ENCODE data around the gene CDC45. TPM values are rescaled to one million over a fixed set of nuclear protein-coding genes. Genes with fewer than 3 reads are reported as not detected.

The CDC45 gene
- total and polyA plus RNA-seq, 2 of the 13 experiments (the other 11 are each of a cell fraction or from before 2014, with no cell fraction given), result 14.4 to 36.3 TPM

DNA sequence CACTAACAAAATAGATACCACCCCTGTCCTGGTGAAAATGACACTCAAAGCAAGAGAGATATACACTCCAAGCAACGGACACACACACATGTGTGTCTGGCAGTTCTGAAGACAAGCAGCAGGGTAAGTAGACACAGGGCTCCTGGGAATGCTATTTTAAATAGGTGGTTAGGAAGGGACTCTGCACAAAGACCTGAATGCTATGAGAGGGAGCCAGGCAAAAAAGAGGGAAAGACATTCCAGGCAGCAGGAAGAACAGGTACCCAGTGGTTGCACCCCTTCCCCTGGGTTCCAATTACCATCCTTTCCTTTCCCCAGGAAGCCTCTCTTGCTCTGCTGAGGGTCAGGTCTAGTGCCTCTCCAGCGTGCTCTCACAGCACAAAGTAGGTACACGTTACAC lies 3.7 kb upstream of the CDC45 start (continued):
- TF ChIP-seq ZNF737 (CRISPR knock-in tag; IDR thresholded peaks at IDR 0.05; ENCODE audit: borderline replicate concordance), result no peak
- TF ChIP-seq ZNF205 (CRISPR knock-in tag; IDR thresholded peaks at IDR 0.05), result no peak
- no peak for TF ChIP-seq ARNT (IDR thresholded peaks at IDR 0.05)
- TF ChIP-seq, protein P1, sequence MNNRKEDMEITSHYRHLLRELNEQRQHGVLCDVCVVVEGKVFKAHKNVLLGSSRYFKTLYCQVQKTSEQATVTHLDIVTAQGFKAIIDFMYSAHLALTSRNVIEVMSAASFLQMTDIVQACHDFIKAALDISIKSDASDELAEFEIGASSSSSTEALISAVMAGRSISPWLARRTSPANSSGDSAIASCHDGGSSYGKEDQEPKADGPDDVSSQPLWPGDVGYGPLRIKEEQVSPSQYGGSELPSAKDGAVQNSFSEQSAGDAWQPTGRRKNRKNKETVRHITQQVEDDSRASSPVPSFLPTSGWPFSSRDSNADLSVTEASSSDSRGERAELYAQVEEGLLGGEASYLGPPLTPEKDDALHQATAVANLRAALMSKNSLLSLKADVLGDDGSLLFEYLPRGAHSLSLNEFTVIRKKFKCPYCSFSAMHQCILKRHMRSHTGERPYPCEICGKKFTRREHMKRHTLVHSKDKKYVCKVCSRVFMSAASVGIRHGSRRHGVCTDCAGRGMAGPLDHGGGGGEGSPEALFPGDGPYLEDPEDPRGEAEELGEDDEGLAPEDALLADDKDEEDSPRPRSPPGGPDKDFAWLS (CRISPR knock-in tag; IDR thresholded peaks at IDR 0.05; ENCODE audit: borderline replicate concordance), result no peak
- no peak for TF ChIP-seq DNMT1 (CRISPR knock-in tag; IDR thresholded peaks at IDR 0.05)

DNA sequence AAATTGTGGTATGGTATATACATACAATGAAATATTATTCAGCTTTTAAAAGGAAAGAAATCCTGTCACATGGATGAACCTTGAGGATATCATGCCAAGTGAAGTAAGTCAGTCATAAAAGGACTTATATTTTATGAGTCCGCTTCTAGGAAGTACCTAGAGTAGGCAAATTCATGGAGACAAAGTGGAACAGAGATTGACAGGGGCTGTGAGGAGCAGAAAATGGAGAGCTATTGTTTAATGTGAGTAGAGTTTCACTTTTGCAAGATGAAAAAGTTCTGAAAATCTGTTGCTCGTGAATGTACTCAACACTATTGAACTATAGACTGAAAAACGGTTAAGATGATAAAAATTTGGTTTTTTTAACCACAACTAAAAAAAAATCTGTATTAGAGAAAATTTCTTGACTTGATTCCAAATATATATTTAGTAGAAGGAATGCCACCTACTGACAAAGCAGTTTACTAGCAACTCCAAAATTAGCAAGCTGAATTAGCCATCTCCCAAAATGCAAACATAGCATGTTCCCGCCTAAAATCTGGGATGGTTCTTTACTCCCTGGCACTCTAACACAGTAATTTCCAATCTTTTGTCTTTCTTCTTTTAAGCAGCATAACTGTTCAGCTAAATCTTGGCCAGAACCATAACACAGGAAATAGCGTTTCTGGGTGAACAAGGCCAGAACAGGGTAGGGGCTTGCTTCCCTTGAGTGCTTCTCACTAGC lies 2.2 kb upstream of the CDC45 start:
- ATAC-seq (no peak), FAIRE-seq (no peak), DNase-seq (ENCODE audit: low spot score) (peak; percentile 7)
- Histone ChIP-seq H3K79me2 (ENCODE audit: insufficient read depth, low read length) (peaks cover 52% of the 10 kb centered on the region), H3K9me3 (ENCODE audit: low read length) (no peaks in the 10 kb centered on the region), H3K36me3 (replicated peaks in 1 of 2; ENCODE audit: control insufficient read depth in 1 of 2, insufficient read depth in 2 of 2, low read length in 2 of 2) (peaks cover 6 to 24% of the 10 kb centered on the region in 2 experiments), H3K4me2 (ENCODE audit: low read depth, low read length) (peak overlapping the region; percentile 83), H3K9ac (ENCODE audit: insufficient read depth, low read depth, low read length) (peak overlapping the region; percentile 97), H3K4me3 (replicated peaks in 1 of 3; ENCODE audit: insufficient read depth in 1 of 3, low read depth in 2 of 3, low read length in 3 of 3) (peak overlapping the region; percentile 66 to 98 (median 97)), H3K27me3 (ENCODE audit: control insufficient read depth in 1 of 2, insufficient read depth in 2 of 2, low read length in 2 of 2) (no peaks in the 10 kb centered on the region; a peak in 1 of 5 replicates), H4K20me1 (ENCODE audit: insufficient read depth, low read length) (peaks cover 13% of the 10 kb centered on the region; the same call in 1 of the 2 replicates), H3K4me1 (ENCODE audit: insufficient read depth, low read length) (peaks cover 26% of the 10 kb centered on the region), H3K27ac (ENCODE audit: extremely low read length, insufficient read depth, low read length) (peak overlapping the region; percentile 97), H2AFZ (ENCODE audit: low read length) (no peak overlapping the region)
- BruUV-seq (replicated peaks), result no TSS peak
- TF ChIP-seq, protein P2, sequence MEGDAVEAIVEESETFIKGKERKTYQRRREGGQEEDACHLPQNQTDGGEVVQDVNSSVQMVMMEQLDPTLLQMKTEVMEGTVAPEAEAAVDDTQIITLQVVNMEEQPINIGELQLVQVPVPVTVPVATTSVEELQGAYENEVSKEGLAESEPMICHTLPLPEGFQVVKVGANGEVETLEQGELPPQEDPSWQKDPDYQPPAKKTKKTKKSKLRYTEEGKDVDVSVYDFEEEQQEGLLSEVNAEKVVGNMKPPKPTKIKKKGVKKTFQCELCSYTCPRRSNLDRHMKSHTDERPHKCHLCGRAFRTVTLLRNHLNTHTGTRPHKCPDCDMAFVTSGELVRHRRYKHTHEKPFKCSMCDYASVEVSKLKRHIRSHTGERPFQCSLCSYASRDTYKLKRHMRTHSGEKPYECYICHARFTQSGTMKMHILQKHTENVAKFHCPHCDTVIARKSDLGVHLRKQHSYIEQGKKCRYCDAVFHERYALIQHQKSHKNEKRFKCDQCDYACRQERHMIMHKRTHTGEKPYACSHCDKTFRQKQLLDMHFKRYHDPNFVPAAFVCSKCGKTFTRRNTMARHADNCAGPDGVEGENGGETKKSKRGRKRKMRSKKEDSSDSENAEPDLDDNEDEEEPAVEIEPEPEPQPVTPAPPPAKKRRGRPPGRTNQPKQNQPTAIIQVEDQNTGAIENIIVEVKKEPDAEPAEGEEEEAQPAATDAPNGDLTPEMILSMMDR (CRISPR knock-in tag; IDR thresholded peaks at IDR 0.05), result peak; percentile 30; the same call in 1 of the 2 replicates
- no peak for TF ChIP-seq TAF1 (CRISPR knock-in tag; IDR thresholded peaks at IDR 0.05)
- in situ Hi-C loops (cut with HindIII; ENCODE audit: extremely low pct_ligation_motif_present, low pct_unique_long_range_greater_than_20kb) (loop anchor here (10.0 kb wide), 1 partner anchor 183 kb away; the partner anchor contains the start of gene CLTCL1), intact Hi-C loops (cut with micrococcal nuclease; ENCODE audit: unreplicated experiment) (loop anchor here (2.0 to 10.0 kb wide), 4 partner anchors 31 to 173 kb away; partner anchors contain the start of genes C22orf39 and HIRA)
- 32% methylated on average over 5 of the region's 5 CpGs for WGBS (ENCODE audit: low lambda C conversion rate)
- POLR2A ChIA-PET, result no interaction called here
- CTCF ChIA-PET (ENCODE audit: low intra/inter-chr PET ratio, low total read pairs), result no interaction called here

Data from HepG2 (cell line).